HG03469 (cell line): ENCODE measurements around the gene TMEM192.
"Not testable (repeated sequence)": the region's sequence is repeated elsewhere in the genome, so short reads cannot be mapped to it uniquely, and the experiment has no call there.

Source experiments
- ATAC-seq: cut with Tn5 transposase; IDR thresholded peaks from one replicate; pipeline ENCODE4 v1.9.1; 2021; ENCODE audit warnings: mild to moderate bottlenecking, moderate library complexity, moderate number of reproducible peaks; ENCODE audit not compliant: unreplicated experiment

Gene TMEM192

DNA sequence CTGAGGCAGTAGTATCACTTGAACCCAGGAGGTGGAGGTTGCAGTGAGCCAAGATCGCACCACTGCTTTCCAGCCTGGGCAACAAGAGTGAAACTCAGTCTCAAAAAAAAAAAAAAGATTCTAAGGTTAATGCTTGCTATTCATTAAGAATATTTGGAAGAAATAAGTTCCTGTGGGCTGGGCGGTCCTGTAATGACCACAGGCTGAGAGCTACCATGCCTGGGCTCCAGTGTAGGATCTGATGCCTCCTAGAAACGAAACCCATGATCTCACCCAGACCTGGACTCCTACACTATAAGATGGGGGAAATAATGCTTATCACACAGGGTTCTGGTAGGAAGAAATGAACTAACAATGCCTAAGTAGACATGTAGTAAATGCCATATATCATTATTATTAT is 17.8 kb downstream of the TMEM192 start:
- ATAC-seq = no peak

DNA sequence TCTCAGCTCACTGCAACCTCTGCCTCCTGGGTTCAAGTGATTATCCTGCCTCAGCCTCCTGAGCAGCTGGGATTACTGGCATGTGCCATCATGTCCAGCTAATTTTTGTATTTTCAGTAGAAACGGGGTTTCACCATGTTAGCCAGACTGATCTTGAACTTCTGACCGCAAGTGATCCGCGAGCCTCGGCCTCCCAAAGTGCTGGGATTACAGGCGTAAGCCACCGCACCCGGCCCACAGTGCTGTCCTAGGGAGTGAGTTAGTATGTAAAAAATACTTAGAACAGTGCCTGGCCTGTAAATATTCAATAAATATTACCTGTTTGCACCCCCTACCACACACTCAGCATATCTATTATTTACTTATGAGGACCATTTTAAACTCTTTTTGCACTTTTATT is 20.5 kb downstream of the TMEM192 start:
- not testable (repeated sequence) for ATAC-seq

DNA sequence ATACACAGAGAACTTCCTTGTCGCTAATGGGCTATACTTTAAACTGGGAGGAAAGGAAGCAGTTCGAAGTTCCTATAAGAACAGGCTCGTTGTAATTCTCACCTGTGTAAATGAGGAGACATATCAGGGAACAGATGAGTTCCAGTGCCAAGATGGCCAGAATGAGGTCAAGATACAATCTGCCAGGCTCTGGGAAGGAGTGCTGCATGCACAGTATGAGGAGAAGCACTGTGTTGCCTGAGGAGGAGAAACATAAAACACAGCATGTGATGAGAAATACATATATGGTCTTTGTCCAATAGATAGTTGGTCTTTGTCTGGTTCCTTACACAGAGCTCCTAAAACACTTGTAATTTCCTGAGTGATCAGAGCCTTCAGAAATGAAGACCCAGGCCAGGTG is 24.3 kb downstream of the TMEM192 start:
- no peak for ATAC-seq

DNA sequence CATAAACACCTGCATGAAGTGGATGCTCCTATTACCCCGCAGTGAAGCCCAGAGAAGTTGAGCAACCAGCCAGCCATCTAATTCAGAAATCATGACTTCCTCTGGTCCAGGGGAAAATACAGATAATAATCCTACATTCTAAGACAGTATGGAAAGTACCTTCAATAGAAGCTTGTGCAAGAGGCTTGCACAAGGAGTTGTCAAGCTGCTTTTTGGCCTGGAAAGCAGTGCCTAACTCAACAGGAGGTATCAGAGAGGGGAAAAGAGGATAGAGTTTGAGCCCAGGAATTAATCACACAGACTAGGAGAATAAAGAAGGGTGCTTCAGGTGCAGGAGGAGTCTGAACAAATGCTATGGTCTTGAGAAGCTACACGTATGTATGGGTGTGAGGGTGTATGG is 26.7 kb downstream of the TMEM192 start:
- no peak for ATAC-seq

DNA sequence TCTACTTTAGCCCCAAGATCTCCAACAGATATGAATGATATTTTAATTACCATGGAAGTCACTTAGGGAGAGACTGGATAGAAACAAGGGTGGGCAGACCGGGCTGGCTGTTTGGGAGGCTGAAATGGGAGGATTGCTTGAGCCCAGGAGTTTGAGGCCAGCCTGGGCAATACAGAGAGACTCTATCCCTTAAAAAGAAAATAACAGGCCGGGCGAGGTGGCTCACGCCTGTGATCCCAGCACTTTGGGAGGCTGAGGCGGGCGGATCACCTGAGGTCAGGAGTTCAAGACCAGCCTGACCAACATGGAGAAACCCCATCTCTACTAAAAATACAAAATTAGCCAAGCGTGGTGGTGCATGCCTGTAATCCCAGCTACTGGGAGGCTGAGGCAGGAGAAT is 27.9 kb downstream of the TMEM192 start:
- not testable (repeated sequence) for ATAC-seq

DNA sequence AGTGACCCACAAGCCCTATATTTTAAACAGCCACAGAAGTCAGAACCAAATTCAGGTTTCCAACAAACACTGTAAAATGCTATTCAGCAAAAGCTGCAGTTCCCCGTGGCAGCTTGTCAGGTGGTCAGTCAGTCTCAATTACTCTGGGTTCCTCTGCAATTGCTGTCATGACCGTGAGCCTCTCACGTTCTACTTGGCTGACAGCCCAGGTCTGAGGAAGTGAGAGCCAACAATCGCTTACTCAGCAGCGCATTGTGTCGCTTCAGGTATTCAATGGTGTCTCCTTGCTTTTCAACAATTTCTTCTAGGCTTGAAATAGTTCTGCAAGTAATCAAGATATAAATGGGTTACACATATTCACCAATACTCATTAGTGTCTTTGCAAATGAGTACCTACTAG is 33.2 kb downstream of the TMEM192 start:
- no peak for ATAC-seq

DNA sequence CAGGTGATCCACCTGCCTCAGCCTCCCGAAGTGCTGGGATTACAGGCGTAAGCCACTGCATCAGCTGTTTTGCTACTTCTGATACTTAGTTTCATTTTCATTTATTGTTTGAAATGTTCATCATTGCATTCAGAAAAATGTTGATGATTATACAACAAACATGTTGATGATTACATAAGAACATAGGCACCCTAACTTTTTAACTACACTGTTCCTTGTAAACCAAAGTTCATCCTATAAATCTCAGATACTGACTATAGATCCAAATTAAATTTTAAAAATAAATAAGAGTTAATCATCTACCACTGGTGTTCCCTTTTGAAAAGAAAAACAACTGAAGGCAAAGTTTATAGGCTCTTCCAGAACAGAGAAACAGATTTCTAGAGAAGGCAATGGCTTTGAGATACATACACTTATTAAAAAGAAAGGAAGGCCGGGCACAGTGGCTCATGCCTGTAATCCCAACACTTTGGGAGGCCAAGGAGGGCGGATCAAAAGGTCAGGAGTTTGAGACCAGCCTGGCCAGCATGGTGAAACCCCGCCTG is 35.6 kb downstream of the TMEM192 start:
- ATAC-seq = no peak

DNA sequence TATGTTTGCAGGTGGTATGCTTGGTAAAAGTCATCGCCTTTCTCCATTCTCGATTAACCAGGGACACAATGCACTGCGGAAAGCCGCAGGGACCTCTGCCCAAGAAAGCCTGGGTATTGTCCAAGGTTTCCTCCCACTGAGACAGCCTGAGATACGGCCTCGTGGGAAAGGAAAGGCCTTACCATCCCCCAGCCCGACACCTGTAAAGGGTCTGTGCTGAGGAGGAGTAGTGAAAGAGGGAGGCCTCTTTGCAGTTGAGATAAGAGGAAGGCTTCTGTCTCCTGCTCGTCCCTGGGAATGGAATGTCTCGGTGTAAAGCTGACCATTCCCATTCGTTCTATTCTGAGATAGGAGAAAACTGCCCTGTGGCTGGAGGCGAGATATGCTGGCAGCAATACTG is 39.3 kb downstream of the TMEM192 start:
- ATAC-seq = not testable (repeated sequence)

DNA sequence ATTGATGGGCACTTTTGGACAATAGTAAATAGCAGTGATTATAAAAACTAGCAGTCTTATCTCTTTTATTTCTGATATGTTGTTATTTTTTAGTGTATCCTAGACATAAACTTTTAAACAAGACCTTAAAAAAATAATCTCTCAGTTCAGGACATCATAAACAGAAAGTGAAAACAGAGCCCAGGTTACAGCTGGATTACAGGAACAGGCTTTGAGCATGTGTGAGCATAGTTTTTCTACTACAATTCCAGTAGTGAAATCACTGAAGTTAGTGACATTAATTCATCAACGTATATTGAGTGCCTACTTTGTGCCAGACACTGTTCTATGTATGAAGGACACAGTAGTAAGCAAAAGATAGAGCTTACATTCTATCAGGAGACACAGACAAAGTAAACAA is 42.1 kb downstream of the TMEM192 start:
- no peak for ATAC-seq

DNA sequence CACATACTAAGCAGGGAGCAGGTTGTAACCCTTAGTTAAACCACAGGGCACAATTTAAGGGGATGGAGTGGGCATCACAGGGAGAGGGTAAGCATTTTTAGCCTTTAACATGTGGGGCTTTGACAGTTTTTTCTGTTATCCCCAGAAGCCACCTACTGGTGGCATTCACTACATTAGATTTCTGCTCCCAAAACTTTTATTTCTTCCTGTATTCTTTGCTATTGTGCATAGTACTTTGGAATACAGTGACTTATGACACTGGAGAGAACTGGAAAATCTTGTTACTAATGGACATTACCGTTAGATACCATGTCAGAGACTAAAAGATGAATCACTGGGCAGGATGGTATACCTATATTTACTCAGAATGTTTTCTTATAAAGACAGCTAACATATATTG is 51.7 kb downstream of the TMEM192 start:
- no peak for ATAC-seq

DNA sequence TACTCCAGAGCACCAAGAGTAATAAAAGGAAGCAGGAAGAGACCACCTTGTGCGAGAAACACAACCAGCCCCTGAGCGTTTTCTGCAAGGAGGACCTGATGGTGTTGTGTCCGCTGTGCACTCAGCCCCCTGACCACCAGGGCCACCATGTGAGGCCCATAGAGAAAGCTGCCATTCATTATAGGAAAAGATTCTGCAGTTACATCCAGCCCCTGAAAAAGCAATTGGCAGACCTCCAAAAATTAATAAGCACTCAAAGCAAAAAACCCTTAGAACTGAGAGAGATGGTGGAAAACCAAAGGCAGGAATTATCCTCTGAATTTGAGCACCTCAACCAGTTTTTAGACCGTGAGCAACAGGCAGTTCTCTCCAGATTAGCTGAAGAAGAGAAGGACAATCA is 53.3 kb downstream of the TMEM192 start:
- no peak for ATAC-seq

DNA sequence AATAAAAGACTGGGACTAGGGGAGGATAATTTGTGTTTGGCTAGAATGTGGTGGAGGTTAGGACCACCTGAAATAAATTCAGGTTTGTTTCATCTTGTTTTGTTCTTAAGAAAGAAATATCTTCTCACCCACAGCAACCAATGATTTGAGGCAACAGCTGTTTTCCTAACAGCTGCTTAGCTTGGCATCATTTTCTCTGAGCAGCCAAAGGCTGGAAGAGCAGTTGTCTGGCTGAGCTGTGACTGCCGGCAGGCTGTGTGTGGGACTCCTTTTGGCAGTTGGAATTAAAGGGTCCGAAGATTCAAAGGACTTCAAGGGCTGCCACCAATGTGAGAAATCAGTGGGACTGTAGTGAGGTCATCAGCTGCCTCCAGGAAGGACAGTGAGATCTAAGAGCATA is 54.0 kb downstream of the TMEM192 start:
- no peak for ATAC-seq

DNA sequence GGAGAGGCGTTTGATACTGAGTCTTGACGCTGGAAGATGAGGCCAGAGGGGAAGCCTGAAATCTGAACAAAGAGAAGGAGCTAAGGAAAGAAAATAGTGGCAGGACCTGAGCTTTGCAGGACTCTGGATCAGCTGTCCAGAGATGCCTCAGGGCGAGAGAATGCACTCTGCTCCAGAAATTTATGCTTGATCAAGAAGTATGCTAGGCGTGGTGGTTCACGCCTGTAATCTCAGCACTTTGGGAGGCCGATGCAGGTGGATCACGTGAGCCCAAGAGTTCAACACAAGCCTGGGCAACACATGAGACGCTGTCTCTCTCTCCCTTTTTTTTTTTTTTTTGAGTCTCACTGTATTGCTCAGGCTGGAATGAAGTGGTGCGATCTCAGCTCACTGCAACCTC is 57.1 kb downstream of the TMEM192 start:
- ATAC-seq = no peak

DNA sequence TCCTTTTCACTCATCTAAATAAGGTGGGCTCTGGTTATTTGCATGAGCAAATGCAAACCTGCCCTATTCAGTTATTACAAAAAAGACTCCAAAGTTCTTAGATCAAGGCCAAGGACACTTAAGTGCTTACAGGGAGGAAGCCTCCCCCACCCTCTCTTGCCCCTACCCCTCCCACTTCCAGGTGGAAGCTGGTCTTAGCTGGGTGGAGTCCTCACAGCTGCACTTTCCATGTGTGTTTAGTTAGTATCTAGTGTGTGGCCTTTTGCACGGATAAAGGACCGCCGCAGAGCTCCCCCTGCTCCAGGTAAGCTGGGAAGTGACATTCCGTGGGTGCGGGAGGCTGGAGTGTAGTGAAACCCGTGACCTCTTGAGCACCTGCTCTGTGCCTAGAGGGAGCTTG is 59.0 kb downstream of the TMEM192 start, which contains the start of gene TRIM75:
Gene TRIM75, plus strand, starts transcription at position 222 of the 400 bp plus-strand sequence. CDS start 5,282 bp downstream, outside the sequence.
- ATAC-seq = no peak

DNA sequence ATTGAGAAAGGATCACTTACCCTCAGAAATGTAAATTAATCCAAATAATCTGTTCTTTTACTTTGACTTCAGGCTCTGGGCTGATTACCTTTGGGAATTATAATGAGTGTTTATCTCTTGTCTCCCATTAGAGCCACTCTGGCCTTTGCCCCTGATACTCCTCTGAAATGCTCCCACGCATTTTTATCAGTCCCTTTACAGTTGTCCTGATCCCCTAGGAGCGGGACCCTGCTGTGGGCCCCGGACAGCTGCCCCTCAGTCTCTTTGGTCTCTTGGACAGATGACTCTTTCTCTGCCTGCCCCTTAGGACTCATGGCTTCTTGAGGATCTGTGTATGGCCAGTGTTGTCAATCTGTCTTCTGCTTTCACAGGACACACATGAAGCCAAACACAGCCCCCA is 60.0 kb downstream of the TMEM192 start:
- no peak for ATAC-seq

DNA sequence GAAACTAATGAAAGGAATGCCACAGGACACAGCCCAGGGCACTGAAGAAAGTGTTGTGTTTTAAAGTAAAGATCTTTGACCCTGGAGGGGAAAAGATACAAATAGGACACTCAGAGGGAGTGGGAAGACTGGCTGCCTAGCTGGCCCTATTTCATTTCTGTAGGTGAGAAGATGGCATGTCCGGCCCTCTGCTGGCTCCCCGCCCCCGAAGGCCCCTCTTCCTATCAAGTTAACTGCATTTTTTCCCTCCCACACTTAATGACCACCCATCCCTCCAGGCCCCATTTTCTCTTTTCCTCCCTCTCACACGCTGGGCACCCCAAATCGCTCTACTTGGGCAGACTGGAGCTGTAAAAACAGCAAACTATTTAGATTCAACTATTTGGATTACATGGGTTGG is 64.5 kb downstream of the TMEM192 start:
- no peak for ATAC-seq

DNA sequence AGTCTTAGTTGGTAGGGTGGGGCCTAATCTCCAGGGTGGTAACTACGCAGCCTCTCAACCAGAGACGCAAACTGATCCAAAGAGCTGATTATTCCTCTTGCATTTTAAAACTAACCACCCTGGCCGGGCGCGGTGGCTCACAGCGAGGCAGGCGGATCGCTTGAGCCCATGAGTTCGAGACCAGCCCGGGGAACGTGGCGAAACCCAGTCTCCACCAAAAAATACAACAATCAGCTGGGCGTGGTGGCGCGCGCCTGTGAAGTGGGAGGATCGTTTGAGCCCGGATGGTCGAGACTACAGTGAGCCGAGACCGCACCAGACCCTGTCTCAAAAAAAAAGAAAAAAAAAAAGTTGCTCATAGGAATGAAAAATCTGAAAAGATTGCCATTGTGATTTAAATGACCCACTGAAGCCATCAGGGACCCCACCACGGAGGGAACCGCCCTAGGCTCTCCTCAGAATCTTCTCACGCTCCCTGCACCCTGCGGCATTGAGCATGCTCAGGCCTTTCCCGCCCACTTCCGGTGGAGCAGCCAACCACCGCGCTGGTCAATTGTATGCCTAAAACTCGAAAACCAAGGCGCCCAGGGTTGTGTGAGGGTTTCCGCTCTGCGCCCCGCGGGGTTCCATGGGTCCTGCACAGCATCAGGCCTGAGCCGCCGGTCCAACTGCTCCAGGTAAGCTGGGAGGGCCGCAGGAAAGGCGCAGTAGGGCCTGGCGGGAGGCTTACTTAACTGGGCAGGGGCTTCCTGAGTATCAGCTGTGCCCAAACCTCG is 81.0 kb downstream of the TMEM192 start, which contains the start of gene TRIM60:
Gene TRIM60, plus strand, starts transcription at position 564 of the 776 bp plus-strand sequence. CDS start 8,074 bp downstream, outside the sequence.
- ATAC-seq = no peak

DNA sequence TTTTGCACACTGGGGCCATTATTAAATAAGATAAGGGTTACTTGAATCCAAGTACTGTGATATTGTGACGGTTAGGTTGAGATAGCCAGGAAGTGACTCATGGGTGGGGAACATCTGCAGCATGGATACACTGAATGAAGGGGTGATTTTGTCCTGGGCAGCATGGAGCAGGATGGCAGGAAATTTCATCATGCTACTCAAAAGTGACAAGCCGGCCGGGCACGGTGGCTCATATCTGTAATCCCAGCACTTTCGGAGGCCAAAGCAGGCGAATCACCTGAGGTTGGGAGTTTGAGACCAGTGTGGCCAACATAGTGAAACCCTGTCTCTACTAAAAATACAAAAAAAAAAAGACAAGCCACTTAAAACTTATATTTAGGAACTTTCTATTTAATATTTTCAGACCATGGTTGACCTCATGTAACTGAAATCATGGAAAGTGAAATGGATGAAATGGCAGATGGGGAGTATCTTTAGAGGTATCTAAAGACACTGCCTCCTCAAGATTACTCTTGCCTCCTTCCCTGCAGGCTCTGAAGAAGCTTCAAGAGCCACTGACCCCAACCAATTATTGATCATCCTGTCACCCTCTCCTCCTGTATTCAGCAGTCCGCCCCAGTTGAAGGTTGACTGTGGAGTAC is 84.8 kb downstream of the TMEM192 start:
- ATAC-seq = no peak

DNA sequence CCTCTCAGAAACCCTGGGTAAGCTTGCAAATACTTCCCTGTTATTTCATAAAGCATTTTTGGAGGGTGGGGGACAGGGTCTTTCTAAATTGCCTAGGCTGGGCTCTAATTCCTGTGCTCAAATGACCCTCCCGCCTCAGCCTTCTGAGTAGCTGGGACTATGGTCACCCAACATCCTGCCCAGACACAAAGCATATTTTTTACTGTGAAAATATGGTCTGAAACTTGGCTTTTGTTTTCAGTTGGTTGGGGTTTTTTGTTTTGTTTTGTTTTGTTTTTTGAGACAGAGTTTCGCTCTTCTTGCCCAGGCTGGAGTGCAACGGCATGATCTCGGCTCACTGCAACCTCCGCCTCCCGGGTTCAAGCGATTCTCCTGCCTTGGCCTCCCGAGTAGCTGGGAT is 86.9 kb downstream of the TMEM192 start:
- ATAC-seq = not testable (repeated sequence)
